Measurements from ENCODE around the gene COBL. TPM values are rescaled to one million over a fixed set of nuclear protein-coding genes. Genes with fewer than 3 reads are reported as not detected.

The COBL gene
- total RNA-seq, 1 donor from 2014 or later = 53.2 TPM

DNA sequence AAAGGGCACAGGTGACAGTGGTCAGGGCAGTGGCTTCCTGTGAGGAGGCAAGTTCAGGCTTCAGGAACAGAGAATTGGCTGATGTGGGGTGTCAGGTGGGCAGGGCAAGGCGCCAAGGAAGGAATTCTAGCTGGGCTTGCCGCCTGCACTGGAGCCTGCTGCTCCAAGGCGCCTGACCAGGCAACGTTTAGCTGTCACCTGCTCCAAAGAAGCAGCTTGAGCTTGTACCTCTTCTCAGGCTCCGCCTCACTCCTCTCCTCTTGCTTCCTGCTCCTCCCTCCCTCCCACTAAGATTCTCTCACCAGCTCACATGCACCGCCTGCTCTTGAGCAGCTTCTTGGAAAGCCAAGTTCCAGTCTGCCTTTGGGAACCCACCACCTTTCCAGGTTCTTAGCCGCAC is 346.5 kb downstream of the COBL start:
- Histone ChIP-seq H3K4me3 (ENCODE audit: low read length in 3 of 3) (no peak overlapping the region), H3K27ac (ENCODE audit: low read depth, low read length) (no peak overlapping the region), H3K36me3 (ENCODE audit: control insufficient read depth in 3 of 3, insufficient read depth in 3 of 3, low read length in 3 of 3) (no peaks in the 10 kb centered on the region), H3K4me1 (ENCODE audit: control insufficient read depth in 3 of 3, insufficient read depth in 3 of 3, low read length in 3 of 3) (no peaks in the 10 kb centered on the region), H3K9me3 (ENCODE audit: control insufficient read depth in 3 of 3, low read length in 3 of 3) (no peaks in the 10 kb centered on the region), H3K27me3 (ENCODE audit: control insufficient read depth in 3 of 3, insufficient read depth in 3 of 3, low read length in 3 of 3) (no peaks in the 10 kb centered on the region), H3K9ac (ENCODE audit: low read depth in 1 of 3, low read length in 3 of 3) (no peak overlapping the region)

All from skeletal muscle tissue (tissue), 4 donors.